Astrocyte of the cerebellum (primary cell): ENCODE data around the gene NLRX1.
"Not testable (repeated sequence)": the region's sequence is repeated elsewhere in the genome, so short reads cannot be mapped to it uniquely, and the experiment has no call there.

Source experiments
- DNase-seq: peaks from one replicate; pipeline ENCODE4 v3.0.0-alpha.2; 2011; ENCODE audit warnings: low read depth
- H3K4me3 ChIP-seq: 2 replicates; pipeline ENCODE4 v1.5.1; 2011; ENCODE audit warnings: mild to moderate bottlenecking, low read depth, low read length, moderate library complexity
- in situ Hi-C: cut with HindIII; loops from 2 replicates; pipeline ENCODE4 v1.10.0; 2017; ENCODE audit warnings: low sequenced_read_pairs
- TF ChIP-seq, protein P1 (sequence below): IDR thresholded peaks from 2 replicates; pipeline ENCODE4 v1.5.1; 2012; ENCODE audit warnings: low read length, low read depth, moderate library complexity, mild to moderate bottlenecking; ENCODE audit errors: missing control alignments

Gene NLRX1

DNA sequence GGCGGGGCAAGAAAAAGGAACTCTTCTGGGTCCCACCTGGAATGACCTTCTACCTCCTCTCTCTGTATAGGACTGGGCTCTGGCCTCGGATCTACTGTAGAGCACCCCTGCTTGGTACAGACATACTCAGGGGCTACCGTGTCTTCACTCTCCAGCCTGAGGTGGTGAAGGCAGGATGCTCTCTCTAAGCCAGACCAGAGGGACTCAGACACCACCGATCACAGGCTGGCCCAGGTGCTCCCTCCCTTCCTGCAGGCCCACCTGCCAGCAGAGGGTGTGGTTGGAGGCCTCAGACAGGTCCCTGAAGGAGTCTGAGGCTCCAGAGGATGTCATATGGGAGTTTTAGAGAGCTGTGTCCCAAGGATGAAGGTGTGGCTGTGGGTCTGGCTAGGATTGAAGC lies 20.9 kb downstream of the NLRX1 start:
- H3K4me3 ChIP-seq = no peak overlapping the region
- in situ Hi-C loops = no loop called here
- TF ChIP-seq, protein P1, sequence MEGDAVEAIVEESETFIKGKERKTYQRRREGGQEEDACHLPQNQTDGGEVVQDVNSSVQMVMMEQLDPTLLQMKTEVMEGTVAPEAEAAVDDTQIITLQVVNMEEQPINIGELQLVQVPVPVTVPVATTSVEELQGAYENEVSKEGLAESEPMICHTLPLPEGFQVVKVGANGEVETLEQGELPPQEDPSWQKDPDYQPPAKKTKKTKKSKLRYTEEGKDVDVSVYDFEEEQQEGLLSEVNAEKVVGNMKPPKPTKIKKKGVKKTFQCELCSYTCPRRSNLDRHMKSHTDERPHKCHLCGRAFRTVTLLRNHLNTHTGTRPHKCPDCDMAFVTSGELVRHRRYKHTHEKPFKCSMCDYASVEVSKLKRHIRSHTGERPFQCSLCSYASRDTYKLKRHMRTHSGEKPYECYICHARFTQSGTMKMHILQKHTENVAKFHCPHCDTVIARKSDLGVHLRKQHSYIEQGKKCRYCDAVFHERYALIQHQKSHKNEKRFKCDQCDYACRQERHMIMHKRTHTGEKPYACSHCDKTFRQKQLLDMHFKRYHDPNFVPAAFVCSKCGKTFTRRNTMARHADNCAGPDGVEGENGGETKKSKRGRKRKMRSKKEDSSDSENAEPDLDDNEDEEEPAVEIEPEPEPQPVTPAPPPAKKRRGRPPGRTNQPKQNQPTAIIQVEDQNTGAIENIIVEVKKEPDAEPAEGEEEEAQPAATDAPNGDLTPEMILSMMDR = no peak
- DNase-seq = no peak

DNA sequence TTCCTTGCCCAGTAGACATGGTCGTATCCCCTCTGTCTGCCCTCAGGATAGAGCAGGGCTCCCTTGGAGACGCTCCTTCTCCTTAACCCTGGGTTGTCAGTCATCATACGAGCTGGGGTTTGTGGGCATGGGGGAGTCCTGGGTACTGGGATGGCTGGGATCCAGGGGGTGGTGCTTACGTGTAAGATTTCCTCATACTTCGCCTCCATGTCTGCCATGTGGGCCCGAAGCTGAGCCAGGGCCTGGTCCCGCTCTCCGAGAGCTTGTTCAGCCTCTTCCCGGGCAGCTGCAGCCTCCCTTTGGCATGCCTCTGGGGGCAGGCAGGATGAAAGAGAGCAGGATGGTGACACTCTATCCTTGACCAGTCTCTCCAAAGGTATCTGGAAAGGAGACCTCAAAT lies 22.0 kb downstream of the NLRX1 start:
- in situ Hi-C loops = loop anchor here (5.0 to 10.0 kb wide), 2 partner anchors 56 to 97 kb away; no protein-coding TSS in a partner anchor
- TF ChIP-seq, protein P1 = no peak
- H3K4me3 ChIP-seq = no peak overlapping the region
- no peak for DNase-seq

DNA sequence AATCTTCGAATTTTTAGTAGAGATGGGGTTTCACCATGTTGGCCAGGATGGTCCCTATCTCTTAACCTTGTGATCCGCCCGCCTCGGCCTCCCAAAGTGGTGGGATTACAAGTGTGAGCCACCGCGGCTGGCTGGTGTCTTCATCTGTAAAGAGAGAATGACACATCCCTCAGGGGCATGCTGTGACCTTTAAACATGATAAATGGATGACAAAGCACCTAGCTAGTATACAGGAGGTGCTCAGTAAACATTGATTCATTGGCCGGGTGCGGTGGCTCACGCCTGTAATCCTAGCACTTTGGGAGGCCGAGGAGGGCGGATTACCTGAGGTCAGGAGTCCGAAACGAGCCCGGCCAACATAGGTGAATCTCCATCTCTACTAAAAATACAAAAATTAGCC lies 22.7 kb downstream of the NLRX1 start:
- not testable (repeated sequence) for H3K4me3 ChIP-seq, DNase-seq
- in situ Hi-C loops = loop anchor here (5.0 to 10.0 kb wide), 2 partner anchors 56 to 96 kb away; no protein-coding TSS in a partner anchor

DNA sequence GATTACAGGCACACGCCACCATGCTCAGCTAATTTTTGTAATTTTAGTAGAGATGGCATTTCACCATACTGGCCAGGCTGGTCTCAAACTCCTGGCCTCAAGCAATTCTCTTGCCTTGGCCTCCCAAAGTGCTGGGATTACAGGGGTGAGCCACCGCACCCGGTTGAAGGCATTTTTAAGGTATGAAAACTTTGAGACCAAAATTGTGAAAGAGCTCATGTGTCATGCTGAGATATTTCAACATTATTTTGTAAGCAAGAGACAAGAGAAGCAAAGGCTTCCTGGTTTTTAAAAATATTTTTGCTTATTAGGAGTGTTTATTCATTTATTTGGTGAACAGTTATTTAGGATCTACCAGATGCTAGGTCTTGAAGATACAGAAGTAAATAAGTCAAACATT lies 23.6 kb downstream of the NLRX1 start:
- in situ Hi-C loops = loop anchor here (5.0 to 10.0 kb wide), 2 partner anchors 57 to 95 kb away; no protein-coding TSS in a partner anchor
- DNase-seq = no peak

DNA sequence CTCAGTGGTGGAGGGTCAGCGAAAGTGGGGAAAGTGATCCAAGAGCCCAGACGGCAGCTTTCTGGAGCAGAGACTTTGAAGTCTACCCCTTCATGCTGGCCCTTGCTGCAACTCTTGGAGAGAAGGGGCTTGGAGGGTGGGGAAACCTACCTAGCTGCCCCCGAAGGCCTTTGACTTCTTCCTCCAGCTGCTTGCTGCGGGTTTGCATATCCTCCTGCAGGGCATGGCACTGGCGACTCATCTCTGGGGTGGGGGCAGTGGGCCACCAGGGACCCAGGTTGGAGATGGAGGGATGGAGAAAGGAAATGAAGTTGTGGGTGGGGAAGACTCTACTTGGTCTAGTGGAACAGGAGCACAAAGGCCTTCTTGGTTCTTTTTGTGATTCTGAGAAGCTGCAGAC lies 24.5 kb downstream of the NLRX1 start:
- H3K4me3 ChIP-seq = no peak overlapping the region
- in situ Hi-C loops = loop anchor here (5.0 to 10.0 kb wide), 2 partner anchors 58 to 94 kb away; no protein-coding TSS in a partner anchor
- TF ChIP-seq, protein P1 = no peak
- no peak for DNase-seq

More for the DNA sequence above, 23.6 kb downstream of the NLRX1 start:
- no peak overlapping the region for H3K4me3 ChIP-seq
- TF ChIP-seq, protein P1 = no peak

DNA sequence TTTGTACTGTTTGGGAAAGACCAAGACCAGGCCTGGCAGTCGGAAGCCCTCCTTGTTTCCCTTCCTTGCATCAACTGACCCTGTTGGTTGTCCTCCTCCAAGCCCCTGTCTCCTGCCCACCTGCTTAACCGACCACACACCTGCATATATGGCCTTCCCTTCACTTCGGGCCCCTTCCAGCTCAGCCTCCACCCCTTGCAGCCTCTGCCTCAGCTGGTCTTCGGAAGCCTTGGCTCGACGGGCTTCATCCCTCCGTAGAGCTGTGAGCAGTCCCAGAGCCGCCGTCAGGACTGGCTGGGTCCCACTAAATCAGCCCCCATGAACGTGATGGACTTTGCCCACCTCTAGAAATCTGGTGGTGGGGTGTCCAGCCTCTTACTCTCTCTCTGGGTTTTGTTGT lies 25.1 kb downstream of the NLRX1 start:
- TF ChIP-seq, protein P1 = no peak
- DNase-seq = no peak
- H3K4me3 ChIP-seq = no peak overlapping the region
- in situ Hi-C loops = loop anchor here (5.0 to 10.0 kb wide), 2 partner anchors 59 to 94 kb away; no protein-coding TSS in a partner anchor

DNA sequence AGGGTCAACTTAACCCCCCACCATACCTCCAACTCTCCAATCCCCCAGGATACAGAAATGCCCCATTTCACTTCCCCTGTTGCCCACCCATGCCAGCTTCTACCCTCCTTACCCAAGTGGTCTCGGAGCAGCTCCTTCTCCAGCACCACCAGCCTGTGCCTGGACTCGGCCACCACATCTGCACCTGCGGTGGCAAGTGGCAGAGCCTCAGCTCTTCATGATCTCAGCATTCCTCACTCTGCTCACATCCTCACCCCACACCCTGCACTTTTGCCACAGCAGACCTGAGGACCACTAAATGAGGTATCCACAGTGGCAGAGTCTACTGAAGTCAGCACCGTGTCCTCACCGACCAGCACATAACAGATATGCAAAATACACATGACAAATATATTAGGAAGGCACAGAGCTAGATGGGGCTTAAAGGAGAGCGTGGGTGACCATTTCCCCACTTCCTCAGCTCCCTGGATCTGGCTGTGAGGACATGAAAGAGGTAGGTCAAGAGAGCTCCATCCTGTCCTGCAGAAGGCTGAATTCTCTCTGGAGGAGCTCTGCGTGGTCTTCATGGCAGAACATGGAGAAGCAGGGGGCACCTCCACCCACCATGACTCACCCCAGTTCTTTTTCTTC lies 26.4 kb downstream of the NLRX1 start:
- DNase-seq = no peak
- TF ChIP-seq, protein P1 = no peak
- in situ Hi-C loops = loop anchor here (5.0 to 10.0 kb wide), 2 partner anchors 60 to 92 kb away; no protein-coding TSS in a partner anchor
- no peak overlapping the region for H3K4me3 ChIP-seq
